ENCODE measurements around the gene NAGPA.

Gene NAGPA

DNA sequence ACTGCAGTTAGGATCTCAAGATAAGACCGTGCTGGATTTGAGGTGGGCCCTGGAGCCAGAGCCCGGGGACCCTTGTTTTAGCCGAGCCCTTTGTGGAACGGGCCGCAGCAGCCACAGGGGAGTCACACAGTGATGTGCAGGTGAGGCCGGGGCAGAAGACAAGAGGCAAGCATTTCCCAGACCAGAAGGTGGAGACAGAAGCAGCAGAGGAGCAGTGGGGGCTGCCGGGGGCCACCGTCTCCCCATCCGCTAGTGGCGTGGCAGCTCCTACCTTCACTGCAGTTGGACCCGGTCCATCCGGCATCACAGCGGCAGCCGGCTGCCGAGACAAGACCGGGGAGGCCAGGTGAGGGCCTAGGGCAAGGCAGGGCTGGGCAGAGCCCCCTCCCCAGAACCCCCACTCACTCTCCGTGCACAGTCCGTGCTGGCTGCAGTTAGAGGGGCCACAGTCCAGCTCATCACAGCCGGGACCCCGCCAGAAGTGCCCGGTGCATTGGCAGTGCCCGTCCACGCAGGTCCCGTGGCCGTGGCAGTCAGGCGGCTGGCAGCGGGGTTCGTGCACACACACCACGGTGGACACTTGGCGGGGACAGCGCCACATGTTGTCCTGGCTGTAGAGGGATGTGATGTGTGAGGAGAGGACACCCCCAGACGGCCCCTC is 6.0 kb downstream of the NAGPA start:
- no peak for DNase-seq (ENCODE audit: low read depth in 3 of 3)

DNA sequence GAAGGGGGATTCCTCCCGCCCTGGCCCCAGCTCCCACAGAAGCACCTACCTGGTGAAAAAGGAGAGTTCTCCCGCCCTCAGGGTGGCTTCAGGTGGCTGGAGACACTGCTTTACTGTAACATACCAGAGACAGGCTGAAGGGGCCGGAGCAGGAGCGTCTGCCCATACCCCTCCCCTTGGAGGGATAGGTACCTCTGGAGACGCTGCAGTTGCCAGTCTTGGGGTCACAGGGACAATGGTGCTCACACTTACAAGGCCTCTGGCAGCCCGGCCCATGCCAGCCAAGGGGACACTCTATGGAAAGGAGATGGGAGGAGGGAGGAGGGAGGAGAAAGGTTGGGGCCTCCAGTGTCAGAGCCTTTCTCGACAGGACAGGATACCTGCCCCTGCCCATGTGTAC is 6.6 kb downstream of the NAGPA start:
- DNase-seq (ENCODE audit: low read depth in 3 of 3) = no peak

- DNase-seq (ENCODE audit: low read depth in 3 of 3) = no peak
Observed at GRCh38 chr16:5026664-5027063, 7.1 kb downstream of the NAGPA start.

- no peak for DNase-seq (ENCODE audit: low read depth in 3 of 3)
Observed at GRCh38 chr16:5025171-5025632, 8.5 kb downstream of the NAGPA start.

DNA sequence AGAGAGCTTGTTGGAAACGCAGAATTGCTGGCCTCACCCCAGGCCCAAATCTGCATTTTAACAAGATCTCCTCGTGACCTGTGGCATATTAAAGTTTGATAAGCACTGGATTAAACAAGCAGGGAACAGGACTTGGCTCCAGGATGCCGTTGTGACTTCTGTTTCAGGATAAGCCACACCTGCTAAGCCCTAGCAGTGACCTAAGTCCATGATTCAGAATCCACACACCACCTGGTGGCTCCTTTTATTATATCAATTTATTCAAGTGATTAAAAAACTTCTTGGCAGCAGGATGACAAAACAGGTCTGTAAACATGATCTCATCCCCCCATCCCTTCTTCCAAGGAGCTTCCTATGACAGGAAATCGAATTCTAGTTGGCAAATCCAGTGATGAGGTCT is 9.1 kb downstream of the NAGPA start:
- DNase-seq (ENCODE audit: low read depth in 3 of 3) = no peak

- no peak for DNase-seq (ENCODE audit: low read depth in 3 of 3)
Observed at GRCh38 chr16:5022521-5022920, 11.2 kb downstream of the NAGPA start.

DNA sequence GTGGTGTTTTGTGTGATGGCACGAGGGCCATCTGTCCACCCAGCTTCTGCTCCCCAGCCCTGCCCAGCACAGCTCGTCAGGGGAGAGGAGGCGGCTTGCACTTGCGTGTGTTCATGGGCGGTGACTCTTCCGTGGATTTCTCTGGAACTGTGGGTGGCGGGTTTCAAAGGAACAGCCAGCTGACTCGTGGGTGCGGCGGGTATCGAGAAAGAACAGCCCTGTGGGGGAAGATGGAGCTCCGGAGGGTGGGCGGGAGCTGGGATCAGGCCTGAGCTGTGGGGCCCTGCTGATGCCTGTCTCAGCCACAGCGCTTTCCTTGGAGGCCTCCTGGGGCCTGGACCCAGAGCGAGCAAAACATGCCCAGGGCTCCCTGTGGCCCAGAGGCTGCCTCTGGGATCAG is 13.2 kb downstream of the NAGPA start:
- DNase-seq (ENCODE audit: low read depth in 3 of 3) = no peak

DNA sequence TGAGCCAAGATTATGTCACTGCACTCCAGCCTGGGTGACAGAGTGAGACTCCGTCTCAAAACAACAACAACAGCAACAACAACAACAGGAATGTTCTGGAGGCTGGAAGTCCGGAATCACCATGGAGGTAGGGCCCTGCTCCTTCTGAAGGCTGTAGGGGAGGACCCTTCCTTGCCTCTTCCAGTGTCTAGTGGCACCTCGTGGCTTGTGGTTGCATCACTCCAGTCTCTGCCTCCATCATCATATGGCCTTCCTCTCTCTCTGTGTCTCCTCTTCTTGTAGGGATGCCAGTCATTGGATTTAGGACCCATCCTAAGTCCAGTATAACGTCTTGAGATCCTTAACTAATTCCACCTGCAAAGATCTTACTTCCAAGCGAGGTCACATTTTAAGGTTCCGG is 14.0 kb downstream of the NAGPA start:
- DNase-seq (ENCODE audit: low read depth in 3 of 3) = no peak

DNA sequence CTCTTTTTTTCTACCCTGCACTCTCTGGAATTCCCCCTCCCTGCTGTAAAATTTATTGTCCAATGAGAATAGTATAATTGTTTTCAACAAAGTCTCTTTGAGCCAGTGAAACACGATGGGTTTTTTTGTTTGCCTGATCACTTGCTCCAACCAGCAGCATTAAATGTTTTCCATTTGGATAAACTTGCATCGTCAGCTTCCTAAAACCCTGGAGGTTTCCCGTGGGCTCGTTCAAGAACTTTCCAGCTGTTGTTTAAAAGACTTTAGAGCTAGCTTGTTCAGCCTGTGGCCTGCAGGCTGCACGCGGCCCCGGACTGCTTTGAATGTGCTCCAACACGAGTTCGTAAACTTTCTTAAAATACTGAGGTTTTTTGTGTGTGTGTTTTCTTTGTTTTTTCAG is 14.9 kb downstream of the NAGPA start:
- DNase-seq (ENCODE audit: low read depth in 3 of 3) = no peak

DNA sequence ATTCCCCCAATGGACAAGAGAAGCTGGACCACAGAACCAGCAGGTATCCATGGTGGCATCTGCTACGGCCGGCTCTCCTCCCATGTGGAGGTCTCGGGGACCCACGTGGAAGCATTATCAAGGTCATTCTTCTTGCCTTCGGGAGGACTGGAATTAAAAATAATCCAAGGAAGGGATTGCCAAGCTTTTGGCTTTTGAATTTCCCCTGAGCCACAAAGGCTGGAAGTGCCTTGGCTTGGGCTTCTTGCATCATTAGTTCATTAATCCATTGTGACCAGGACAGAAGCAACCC is 16.1 kb downstream of the NAGPA start:
- no peak for DNase-seq (ENCODE audit: low read depth in 3 of 3)

DNA sequence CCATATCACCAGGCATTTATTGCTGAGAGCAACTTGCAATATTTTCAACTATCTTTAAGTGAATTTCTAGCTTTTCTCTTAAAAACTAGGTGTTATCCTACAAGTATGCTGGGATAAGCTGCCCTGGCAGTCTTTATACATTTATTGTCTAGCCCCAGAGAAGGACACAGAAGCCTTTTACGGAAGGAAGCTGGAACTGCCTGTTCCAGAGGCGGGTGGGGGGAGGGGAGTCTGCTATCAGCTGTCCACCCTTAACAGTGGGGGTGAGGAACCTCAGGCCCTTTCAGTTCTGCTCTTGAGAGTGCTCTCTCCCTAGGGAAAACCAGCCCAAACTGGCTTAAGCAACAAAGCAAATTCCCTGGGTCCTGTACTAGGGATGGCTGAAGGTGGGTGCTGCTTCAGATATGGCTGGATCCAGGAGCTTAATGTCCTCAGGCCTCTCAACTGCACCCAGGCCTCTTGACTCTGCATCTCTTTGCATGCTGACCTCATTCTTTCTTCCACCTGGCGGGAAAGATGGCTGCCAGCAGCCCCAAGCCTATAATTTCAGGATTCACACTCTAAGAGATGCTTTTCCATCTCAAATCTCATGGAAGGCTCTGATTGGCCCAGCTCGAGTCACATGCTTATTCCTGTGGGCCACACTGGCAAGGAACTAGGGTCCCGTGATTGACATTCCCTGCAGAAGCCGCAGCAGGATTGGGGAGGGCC is 16.6 kb downstream of the NAGPA start:
- no peak for DNase-seq (ENCODE audit: low read depth in 3 of 3)

- DNase-seq (ENCODE audit: low read depth in 3 of 3) = no peak
Observed at GRCh38 chr16:5015887-5016286, 17.8 kb downstream of the NAGPA start.

- no peak for DNase-seq (ENCODE audit: low read depth in 3 of 3)
Observed at GRCh38 chr16:5015351-5015750, 18.4 kb downstream of the NAGPA start.

DNA sequence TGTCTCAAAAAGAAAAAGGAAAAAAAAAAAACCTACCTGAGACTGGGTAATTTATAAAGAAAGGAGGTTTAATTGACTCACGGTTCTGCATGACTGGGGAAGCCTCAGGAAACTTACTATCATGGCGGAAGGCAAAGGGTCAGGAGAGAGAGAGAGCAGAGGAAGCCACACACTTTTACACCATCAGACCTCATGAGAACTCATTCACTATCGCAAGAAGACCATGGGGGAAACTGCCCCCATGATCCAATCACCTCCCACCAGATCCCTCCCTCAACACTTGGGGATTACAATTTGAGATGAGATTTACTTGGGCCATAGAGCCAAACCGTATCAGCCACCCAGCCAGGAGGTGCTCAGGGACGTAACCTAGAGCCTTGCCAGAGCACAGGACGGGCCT is 20.8 kb downstream of the NAGPA start:
- no peak for DNase-seq (ENCODE audit: low read depth in 3 of 3)

DNA sequence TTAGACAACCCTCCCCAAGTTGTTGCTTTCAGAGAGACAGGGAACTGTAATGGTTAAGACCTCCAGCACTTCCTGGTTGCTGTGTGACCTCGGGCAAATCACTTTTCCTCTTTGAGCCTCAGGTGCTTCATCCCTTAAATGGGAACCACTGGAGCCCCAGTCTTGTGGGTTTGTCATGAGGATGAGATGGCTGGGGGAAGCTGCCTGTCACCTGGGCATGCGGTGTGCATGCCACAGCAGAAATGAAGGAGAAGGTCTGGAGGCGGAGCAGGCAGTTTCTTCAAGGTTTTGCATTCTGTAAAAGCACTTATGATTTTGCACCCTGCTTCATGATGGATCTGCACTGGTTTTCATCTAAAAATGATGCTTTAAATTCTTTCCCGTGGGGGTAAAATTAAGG is 22.1 kb downstream of the NAGPA start:
- DNase-seq (ENCODE audit: low read depth in 3 of 3) = no peak

GRCh38 chr16:5010576-5011329 is 23.0 kb downstream of the NAGPA start:
- DNase-seq (ENCODE audit: low read depth in 3 of 3) = no peak

GRCh38 chr16:5008311-5008731 is 25.4 kb downstream of the NAGPA start:
- no peak for DNase-seq (ENCODE audit: low read depth in 3 of 3)

- no peak for DNase-seq (ENCODE audit: low read depth in 3 of 3)
Observed at GRCh38 chr16:5007256-5007655, 26.5 kb downstream of the NAGPA start.

GRCh38 chr16:5006348-5007193 is 27.2 kb downstream of the NAGPA start:
- DNase-seq (ENCODE audit: low read depth in 3 of 3) = no peak

DNA sequence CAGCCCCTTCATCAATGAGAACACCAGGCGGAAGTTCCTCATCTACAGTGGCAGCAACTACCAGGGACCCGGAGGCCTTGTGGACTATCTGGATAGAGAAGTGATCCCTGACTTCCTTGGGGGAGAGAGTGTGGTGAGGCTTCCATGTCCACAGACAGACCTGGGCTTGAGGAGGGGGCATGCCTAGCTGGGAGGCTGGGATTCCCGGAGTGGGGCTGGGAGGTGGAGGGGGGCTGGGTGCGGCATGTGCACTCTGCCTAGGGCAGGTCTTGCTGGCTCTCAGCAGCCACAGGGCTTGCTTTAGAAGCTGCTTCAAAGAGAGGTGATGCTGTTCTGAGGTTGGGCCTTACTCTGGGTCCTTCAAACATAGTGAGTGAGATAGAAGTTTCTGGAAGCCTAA is 27.8 kb downstream of the NAGPA start:
- no peak for DNase-seq (ENCODE audit: low read depth in 3 of 3)

DNA sequence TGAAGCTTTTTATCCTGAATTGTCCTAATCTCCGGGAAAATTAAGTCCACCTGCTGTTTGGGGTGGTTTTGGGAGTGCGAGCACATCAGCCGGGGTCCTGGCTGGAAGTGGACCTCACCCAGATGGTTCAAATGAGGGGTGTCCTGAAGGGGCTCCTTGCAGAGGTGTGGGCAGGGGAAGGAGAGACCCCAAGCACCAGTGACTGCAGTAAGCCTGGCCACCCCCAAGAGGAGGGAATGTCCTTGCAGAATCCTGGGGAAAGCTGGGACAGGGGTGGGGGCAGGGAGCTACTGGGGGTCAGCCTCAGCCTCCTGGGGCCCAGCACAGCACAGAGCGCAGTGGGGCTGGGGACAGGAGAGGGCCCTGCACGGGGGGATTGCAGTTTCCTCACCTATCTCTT is 29.4 kb downstream of the NAGPA start:
- no peak for DNase-seq (ENCODE audit: low read depth in 3 of 3)

DNA sequence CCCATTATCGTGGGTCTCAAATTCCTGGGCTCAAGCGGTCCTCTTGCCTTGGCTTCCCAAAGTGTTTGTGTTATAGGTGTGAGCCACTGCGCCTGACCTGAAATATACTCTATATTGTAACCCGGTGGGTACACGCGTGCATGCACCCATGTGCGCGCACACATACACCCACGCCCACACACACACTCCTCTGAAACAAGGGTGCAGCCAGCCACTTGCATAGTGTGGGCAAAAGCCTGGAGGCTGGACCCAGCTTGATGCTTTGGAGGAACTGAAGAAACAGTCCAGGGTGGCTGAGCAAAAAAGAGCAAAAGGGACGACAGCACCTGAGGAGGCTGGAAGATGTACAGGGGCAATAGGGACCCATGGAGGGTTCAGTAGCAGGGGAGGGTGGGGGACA is 29.9 kb downstream of the NAGPA start:
- no peak for DNase-seq (ENCODE audit: low read depth in 3 of 3)

All from stimulated activated CD4-positive, alpha-beta T cell treated with anti-CD3 and anti-CD28 coated beads, TNF-alpha, amount 100 ng/mL, for 4 hours (primary cell).